Testis (tissue), 2 donors: ENCODE measurements around the gene TACR1.

Experiments used
- CTCF ChIP-seq, 3 experiments: fragments of 450-650 bp in 2 of 3; fragments of 200-600 bp in 1 of 3; sonication (generic) in 1 of 3; IDR thresholded peaks; one replicate each; pipeline ENCODE4 v1.5.1; 2016 to 2019; ENCODE audit warnings: antibody characterized with exemption in 3 of 3, mild to moderate bottlenecking in 2 of 3, moderate library complexity in 1 of 3
- POLR2A ChIP-seq: fragments of 450-650 bp; IDR thresholded peaks from one replicate; pipeline ENCODE4 v1.6.1; 2017; ENCODE audit warnings: antibody characterized with exemption, mild to moderate bottlenecking, moderate library complexity

- TF ChIP-seq CTCF (IDR thresholded peaks at IDR 0.05) (no peak), POLR2A (no peak)
Observed at GRCh38 chr2:75074708-75075107, 124.6 kb downstream of the TACR1 start.
